Activated T-cell treated with anti-CD3 and anti-CD28 coated beads, Interleukin-2, amount 50 U/mL, for 48 hours (primary cell): ENCODE data around the gene ATRN.
"Not testable (repeated sequence)": the region's sequence is repeated elsewhere in the genome, so short reads cannot be mapped to it uniquely, and the experiment has no call there.

ENCODE experiments used
- DNase-seq, 2 experiments: peaks; one replicate each; pipeline ENCODE4 v3.0.0-alpha.2; 2020

The ATRN gene

GRCh38 chr20:3521852-3522740, 51.3 kb downstream of the ATRN start:
- no peak for DNase-seq

GRCh38 chr20:3524696-3525095, 53.9 kb downstream of the ATRN start:
- not testable (repeated sequence) for DNase-seq

- no peak for DNase-seq
Observed at GRCh38 chr20:3532089-3532615, 61.3 kb downstream of the ATRN start.

- not testable (repeated sequence) for DNase-seq
Observed at GRCh38 chr20:3537733-3538132, 66.9 kb downstream of the ATRN start.

- DNase-seq, result no peak
Observed at GRCh38 chr20:3539311-3540107, 68.7 kb downstream of the ATRN start.

GRCh38 chr20:3541887-3542721, 71.3 kb downstream of the ATRN start:
- DNase-seq, result no peak

- no peak for DNase-seq
Observed at GRCh38 chr20:3543901-3544507, 73.2 kb downstream of the ATRN start.

- DNase-seq, result no peak
Observed at GRCh38 chr20:3545401-3545925, 74.6 kb downstream of the ATRN start.

GRCh38 chr20:3547906-3548305, 77.1 kb downstream of the ATRN start:
- no peak for DNase-seq

GRCh38 chr20:3550837-3551236, 80.0 kb downstream of the ATRN start:
- no peak for DNase-seq

GRCh38 chr20:3551681-3552434, 81.0 kb downstream of the ATRN start:
- no peak for DNase-seq

- DNase-seq, result no peak
Observed at GRCh38 chr20:3553663-3554062, 82.8 kb downstream of the ATRN start.

- no peak for DNase-seq
Observed at GRCh38 chr20:3557237-3557785, 86.5 kb downstream of the ATRN start.

- no peak for DNase-seq
Observed at GRCh38 chr20:3559231-3559630, 88.4 kb downstream of the ATRN start.

- no peak for DNase-seq
Observed at GRCh38 chr20:3559637-3560036, 88.8 kb downstream of the ATRN start.

GRCh38 chr20:3560162-3560561, 89.3 kb downstream of the ATRN start:
- no peak for DNase-seq

- DNase-seq, result no peak
Observed at GRCh38 chr20:3560578-3560977, 89.8 kb downstream of the ATRN start.

- no peak for DNase-seq
Observed at GRCh38 chr20:3563133-3563532, 92.3 kb downstream of the ATRN start.

- no peak for DNase-seq
Observed at GRCh38 chr20:3563548-3564177, 92.8 kb downstream of the ATRN start.

GRCh38 chr20:3565851-3566250, 95.0 kb downstream of the ATRN start:
- no peak for DNase-seq

GRCh38 chr20:3572151-3572550, 101.3 kb downstream of the ATRN start:
- no peak for DNase-seq
